Mucosa of descending colon (tissue), 3 donors: ENCODE measurements around the gene STARD3. TPM values are rescaled to one million over a fixed set of nuclear protein-coding genes. Genes with fewer than 3 reads are reported as not detected.
A peak's percentile ranks its signal among the peaks of the same experiment; 100 is the strongest.

Source experiments
- ATAC-seq: fragments of 200-7000 bp; cut with Tn5 transposase; one replicate; pipeline ENCODE4 v1.9.1; 2020; ENCODE audit warnings: mild to moderate bottlenecking, moderate library complexity
- DNase-seq, 3 donors: peaks; one replicate each; pipeline ENCODE4 v3.0.0-alpha.2; 2020
- H3K36me3 ChIP-seq: fragments of 200-600 bp; one replicate; pipeline ENCODE4 v1.8.0; 2021; ENCODE audit warnings: low read depth, mild to moderate bottlenecking
- H3K4me1 ChIP-seq: fragments of 200-600 bp; one replicate; pipeline ENCODE4 v1.8.0; 2021; ENCODE audit warnings: low read depth, mild to moderate bottlenecking
- H3K4me3 ChIP-seq: fragments of 200-600 bp; one replicate; pipeline ENCODE4 v1.8.0; 2021; ENCODE audit warnings: mild to moderate bottlenecking
- H3K9me3 ChIP-seq: fragments of 200-600 bp; one replicate; pipeline ENCODE4 v1.8.0; 2021; ENCODE audit warnings: mild to moderate bottlenecking
- intact Hi-C, 2 donors: fragments of 100-400 bp; cut with DNase I in 1 of 2; cut with micrococcal nuclease in 1 of 2; formaldehyde crosslinking; loops; one replicate each; pipeline versions ENCODE4 v1.11.0 to v1.11.1; 2022; cut with DNase I, micrococcal nuclease
- total RNA-seq, 3 donors: library from RNA; stranded (reverse); fragmentation: NEBNext Ultra II Directional in 2 of 3; extraction: Animal tissue kit (Norgen Biotek cat#: 25700) in 2 of 3; gene quantifications; one replicate each; pipeline versions ENCODE4 v1.2.1 to v1.2.4, GENCODE V29; 2021 to 2023
- TF ChIP-seq, protein P1 (sequence below): fragments of 200-600 bp; IDR thresholded peaks from one replicate; pipeline ENCODE4 v1.8.0; 2022; ENCODE audit warnings: antibody characterized with exemption, mild to moderate bottlenecking
- donor health status: DM: no; HTN: no; CAD: no; lungs with moderate emphysema.
- donor health status: DM: no; HTN: no; CAD: no.
- donor health status: DM: no; HTN: yes; CAD: no.

The STARD3 gene
- total RNA-seq, 3 donors from 2014 or later = 36.1 to 58.8 (median 57.6) TPM

DNA sequence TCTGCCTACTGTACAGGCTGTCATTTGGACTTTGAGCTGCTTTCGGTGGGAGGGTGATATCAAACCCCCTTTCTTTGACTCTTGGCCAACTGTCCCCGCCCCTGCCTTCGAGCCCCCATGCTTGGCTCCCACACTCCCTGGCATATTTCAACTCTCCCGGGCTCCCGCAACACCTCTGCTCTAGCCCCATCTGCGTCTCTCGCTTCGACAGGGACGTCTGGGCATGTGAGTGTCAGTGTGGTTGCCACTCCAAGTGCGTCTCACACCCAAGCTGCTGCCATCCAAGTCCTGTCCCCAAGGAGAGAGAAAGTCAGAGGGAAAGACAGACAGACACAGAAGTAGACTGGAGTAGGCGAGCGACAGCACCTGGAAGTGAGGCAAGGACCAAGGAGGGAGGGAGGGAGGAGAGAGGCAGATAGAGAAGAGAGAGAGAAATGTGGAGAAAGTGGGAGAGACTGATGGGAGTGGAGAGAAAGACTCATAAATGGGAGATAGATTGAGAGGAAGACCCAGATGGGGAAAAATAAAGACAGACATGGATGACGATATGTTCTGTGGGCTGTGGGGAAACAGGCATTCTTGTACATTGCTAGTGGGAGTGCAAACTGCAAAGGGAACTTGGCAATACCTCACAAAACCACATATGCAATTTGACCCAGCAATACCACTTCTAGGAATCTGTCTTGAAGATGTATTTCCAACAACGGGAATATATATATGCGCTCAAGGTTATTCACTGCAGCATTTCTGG is 11.8 kb downstream of the STARD3 start:
- Histone ChIP-seq H3K4me3 (no peak overlapping the region), H3K4me1 (peaks cover 33% of the 10 kb centered on the region), H3K36me3 (no peaks in the 10 kb centered on the region), H3K9me3 (no peaks in the 10 kb centered on the region)
- DNase-seq (no peak), ATAC-seq (no peak)
- TF ChIP-seq, protein P1, sequence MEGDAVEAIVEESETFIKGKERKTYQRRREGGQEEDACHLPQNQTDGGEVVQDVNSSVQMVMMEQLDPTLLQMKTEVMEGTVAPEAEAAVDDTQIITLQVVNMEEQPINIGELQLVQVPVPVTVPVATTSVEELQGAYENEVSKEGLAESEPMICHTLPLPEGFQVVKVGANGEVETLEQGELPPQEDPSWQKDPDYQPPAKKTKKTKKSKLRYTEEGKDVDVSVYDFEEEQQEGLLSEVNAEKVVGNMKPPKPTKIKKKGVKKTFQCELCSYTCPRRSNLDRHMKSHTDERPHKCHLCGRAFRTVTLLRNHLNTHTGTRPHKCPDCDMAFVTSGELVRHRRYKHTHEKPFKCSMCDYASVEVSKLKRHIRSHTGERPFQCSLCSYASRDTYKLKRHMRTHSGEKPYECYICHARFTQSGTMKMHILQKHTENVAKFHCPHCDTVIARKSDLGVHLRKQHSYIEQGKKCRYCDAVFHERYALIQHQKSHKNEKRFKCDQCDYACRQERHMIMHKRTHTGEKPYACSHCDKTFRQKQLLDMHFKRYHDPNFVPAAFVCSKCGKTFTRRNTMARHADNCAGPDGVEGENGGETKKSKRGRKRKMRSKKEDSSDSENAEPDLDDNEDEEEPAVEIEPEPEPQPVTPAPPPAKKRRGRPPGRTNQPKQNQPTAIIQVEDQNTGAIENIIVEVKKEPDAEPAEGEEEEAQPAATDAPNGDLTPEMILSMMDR = no peak
- intact Hi-C loops = no loop called here

DNA sequence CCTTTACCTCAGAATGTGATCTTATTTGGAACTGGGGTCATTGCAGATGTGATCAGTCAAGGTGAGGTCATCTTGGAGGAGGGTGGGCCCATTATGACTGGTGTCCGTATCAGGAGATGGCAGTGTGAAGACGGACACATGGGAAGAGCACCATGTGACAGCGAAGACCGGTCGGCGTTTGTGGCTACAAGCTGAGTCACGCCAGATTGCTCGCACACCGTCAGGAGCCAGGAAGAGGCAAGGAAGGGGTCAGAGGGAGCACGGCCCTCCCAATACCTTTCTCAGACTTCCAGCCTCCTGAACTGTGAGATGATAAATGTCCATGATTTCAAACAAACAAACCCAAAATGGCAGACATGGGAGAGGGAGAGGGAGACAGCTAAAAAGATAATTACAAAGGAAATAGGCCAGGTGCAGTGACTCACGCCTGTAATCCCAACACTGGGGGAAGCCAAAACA is 13.2 kb downstream of the STARD3 start:
- intact Hi-C loops = no loop called here
- TF ChIP-seq, protein P1 = no peak

DNA sequence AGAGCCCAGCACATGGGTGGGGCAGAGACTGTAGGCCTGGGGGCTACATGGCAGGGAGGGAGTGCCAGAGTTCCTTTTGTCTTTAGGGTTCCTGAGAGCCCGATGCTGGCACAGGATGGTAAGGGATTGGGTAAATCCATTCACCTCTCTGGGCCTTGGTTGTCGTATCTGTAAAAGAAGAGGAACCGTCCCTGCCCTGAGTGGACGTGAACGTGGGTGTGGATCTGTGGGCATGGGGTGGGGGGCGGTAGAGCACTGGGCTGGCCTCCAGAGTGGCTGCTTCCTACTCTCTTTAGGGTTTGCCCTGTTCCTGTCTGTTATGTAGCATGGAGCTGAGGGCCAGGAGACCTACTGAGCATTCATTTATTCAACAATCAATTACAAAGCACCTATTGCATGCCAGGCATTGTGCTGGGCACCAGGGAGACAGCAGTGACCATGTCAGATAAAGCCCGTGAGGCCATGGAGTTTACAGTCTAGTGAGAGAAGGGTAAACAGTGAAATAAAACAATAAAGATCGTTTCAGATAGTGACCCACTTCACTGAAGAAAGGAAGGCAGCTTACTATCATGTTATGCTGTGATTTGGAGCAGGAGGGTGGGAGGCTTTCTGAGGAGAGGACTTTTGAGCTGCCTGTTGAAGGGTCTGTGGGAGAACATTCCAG is 15.1 kb downstream of the STARD3 start:
- H3K4me1 ChIP-seq = peaks cover 30% of the 10 kb centered on the region
- no peak overlapping the region for H3K4me3 ChIP-seq
- TF ChIP-seq, protein P1 = no peak
- intact Hi-C loops = no loop called here
- H3K36me3 ChIP-seq = no peaks in the 10 kb centered on the region
- ATAC-seq (peak; percentile 87), DNase-seq (peak in 1 of 3 donors; percentile 37)
- no peaks in the 10 kb centered on the region for H3K9me3 ChIP-seq

More for the DNA sequence above, 13.2 kb downstream of the STARD3 start:
- DNase-seq (no peak), ATAC-seq (no peak)
- Histone ChIP-seq H3K9me3 (no peaks in the 10 kb centered on the region), H3K4me3 (no peak overlapping the region), H3K36me3 (no peaks in the 10 kb centered on the region), H3K4me1 (peaks cover 32% of the 10 kb centered on the region)

DNA sequence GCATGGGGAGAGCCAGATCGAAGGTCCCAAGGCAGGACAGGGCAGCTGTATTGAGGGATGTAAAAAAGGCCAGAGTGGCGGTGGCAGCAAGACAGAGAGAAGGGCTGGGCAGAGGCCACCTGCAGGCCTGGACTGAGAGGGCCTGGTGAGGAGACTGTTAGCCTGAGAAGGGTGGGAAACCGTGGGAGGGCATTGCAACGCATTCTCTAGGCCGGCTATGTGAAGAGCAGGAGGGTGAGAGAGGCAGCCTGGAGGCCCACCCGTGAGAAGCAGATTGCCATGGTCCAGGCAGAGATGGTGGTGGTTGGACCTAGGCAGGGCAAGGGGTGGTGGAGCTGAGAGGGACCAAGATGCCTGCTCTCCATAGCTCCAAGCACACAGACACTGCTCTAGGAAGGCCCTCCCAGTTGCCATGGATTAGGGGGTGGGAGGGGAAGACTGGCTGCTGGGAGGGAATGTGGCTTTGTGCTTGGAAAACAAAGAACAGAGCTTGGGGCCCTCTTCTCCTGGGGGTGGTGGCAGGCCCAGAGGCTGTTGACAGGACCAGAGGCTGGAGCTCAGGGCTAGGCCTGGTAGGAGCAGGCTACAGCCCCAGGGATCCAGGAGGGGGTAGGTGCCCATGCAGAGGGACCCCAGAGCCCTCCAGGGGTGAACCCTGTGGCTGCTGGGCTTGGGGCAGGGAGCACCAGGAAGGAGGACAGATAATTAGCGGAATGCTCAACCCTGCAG is 15.8 kb downstream of the STARD3 start:
- Histone ChIP-seq H3K36me3 (no peaks in the 10 kb centered on the region), H3K4me1 (peaks cover 30% of the 10 kb centered on the region), H3K9me3 (no peaks in the 10 kb centered on the region), H3K4me3 (no peak overlapping the region)
- TF ChIP-seq, protein P1 = no peak
- DNase-seq (peak in 1 of 3 donors; percentile 51), ATAC-seq (peak; percentile 59)
- intact Hi-C loops = no loop called here

DNA sequence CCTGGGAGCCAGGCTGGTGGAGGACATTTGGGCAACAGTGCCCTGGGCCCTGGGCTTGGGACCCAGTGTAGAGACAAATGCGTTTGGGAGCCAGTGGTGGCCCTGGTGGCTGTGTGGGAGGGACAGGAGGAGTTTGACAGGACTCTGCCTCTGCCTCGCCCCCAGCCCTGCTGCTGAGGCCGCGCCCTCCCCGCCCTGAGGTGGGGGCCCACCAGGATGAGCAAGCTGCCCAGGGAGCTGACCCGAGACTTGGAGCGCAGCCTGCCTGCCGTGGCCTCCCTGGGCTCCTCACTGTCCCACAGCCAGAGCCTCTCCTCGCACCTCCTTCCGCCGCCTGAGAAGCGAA is 16.3 kb downstream of the STARD3 start:
- ATAC-seq (peak; percentile 12), DNase-seq (no peak)
- intact Hi-C loops = no loop called here
- no peaks in the 10 kb centered on the region for H3K9me3 ChIP-seq
- TF ChIP-seq, protein P1 = no peak
- peaks cover 30% of the 10 kb centered on the region for H3K4me1 ChIP-seq
- no peak overlapping the region for H3K4me3 ChIP-seq
- H3K36me3 ChIP-seq = no peaks in the 10 kb centered on the region
